ENCODE results near the gene NIPAL3.

DNA sequence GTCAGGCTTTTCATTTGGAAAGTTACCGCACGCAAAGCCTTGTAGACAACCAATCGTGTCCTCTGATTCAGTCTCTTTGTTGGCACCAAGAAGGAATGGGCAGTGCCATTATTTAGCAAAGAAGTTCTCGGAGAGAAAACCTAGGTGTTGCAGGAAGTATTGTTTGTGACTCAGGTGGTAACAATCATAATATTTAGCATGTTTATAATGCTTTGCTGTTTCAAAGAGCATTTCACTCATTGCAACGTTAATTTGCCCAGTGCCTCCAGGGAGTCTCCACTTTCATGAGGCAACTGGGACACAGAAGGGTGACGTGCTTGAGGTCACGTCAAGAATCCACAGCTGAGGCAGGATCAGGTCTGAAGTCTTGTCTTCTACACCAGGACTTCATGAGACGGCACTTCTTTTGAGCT is 33.4 kb upstream of the NIPAL3 start:
- TF ChIP-seq, protein P1, sequence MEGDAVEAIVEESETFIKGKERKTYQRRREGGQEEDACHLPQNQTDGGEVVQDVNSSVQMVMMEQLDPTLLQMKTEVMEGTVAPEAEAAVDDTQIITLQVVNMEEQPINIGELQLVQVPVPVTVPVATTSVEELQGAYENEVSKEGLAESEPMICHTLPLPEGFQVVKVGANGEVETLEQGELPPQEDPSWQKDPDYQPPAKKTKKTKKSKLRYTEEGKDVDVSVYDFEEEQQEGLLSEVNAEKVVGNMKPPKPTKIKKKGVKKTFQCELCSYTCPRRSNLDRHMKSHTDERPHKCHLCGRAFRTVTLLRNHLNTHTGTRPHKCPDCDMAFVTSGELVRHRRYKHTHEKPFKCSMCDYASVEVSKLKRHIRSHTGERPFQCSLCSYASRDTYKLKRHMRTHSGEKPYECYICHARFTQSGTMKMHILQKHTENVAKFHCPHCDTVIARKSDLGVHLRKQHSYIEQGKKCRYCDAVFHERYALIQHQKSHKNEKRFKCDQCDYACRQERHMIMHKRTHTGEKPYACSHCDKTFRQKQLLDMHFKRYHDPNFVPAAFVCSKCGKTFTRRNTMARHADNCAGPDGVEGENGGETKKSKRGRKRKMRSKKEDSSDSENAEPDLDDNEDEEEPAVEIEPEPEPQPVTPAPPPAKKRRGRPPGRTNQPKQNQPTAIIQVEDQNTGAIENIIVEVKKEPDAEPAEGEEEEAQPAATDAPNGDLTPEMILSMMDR (IDR thresholded peaks at IDR 0.05) = no peak
- TF ChIP-seq POLR2A (IDR thresholded peaks at IDR 0.05) = no peak
